Measurements from ENCODE around the gene CDK14.
"Not testable (repeated sequence)": the region's sequence is repeated elsewhere in the genome, so short reads cannot be mapped to it uniquely, and the experiment has no call there.

Gene CDK14

DNA sequence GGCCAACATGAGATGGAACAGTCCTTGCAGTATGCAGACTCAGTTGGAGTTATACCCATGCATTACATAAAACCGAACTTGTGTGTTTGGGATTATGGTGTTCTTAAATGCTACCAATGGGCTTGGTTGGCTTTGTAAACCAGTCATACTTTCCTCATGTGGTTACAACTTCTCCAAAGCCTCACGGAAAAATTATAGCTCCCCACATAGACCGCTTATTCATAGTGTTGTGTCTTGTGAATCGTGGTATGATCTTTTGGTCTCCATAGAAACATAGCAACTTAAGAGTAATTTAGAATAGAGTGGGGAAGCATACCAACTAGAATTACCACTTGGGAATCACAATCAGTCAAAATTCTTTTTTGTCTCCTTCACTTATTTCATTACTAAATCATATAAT, 555.8 kb downstream of the CDK14 start:
- Mint-ChIP-seq H3K36me3 (ENCODE audit: low read depth) (no peaks in the 10 kb centered on the region), H3K27me3 (no peaks in the 10 kb centered on the region), H3K4me3 (no peak overlapping the region), H3K4me1 (no peaks in the 10 kb centered on the region), H3K27ac (no peak overlapping the region), H3K9me3 (no peaks in the 10 kb centered on the region)
- DNase-seq (no peak), ATAC-seq (peak; percentile 63)

DNA sequence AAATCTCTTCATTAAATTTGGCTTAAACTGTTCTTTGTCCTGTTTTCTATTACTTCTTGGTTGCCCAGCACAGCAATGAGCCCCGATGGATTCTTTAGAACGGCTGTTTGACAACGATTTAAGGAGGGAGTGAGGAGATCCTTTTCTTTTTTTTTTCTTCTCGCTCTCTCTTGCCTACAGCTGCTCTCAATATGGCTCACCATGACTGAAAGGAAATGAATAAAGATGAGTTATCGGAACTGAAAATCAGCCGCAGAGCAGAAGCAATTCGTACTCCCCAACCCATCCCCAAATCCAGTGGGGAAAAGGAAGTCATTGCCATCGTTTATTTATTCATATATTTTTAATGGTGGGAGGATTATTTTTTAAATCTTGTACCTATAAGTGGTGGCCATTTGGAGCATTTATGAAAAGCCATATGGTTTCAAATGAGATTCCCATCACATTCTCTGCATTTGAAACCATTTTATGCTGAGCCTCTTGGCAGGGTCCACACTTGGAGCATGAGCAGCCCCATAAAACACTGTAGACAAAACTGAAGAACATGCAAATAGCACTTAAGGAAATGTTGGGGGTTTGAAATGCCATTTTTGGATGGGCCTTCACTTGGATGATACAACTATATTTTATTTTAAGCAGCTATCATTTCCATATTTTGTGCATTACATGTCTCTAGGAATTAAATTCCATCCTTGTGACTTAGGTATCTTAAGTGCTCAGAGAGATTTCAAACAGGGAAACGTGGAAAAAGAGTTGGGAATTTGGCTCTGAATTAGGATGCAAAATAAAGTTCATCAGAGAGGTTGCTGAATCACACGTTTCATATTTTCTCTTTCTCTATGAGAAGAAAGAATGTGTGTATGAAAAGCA, 560.4 kb downstream of the CDK14 start:
- Mint-ChIP-seq H3K4me3 (no peak overlapping the region), H3K9me3 (no peaks in the 10 kb centered on the region), H3K4me1 (no peaks in the 10 kb centered on the region), H3K36me3 (ENCODE audit: low read depth) (no peaks in the 10 kb centered on the region), H3K27ac (no peak overlapping the region), H3K27me3 (no peaks in the 10 kb centered on the region)
- DNase-seq: no peak
- ATAC-seq: no peak

DNA sequence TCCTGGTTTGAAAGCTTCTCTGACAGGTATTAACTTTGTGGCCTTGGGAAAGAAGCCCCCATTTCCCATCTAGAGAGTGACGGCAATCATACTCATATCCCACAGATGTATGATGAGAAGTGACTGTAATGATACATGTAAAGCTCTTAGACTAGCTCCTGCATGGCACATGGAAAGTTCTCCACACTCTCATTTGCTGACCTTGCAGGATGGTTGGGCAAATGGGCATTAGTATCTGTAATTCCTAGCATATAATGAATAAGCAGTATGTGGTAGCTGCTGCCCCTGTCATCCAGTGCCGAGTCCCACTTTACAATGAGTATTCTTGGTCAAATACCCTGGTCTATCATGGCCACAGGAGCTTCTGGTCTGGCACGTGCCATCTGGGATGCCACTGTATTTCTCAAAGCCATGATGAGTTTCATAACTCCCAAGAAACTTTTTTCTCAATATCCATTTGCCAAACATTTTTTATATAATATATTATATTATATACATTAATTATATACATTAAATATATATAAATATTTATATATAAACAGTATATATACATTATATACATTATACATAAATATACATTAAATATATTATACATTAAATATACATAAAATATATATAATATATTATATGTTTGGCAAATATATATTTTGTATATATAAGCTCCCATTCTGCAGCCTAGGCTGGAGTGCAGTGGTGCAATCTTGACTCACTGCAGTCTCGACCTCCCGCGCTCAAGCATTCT, 561.6 kb downstream of the CDK14 start:
- H3K36me3 Mint-ChIP-seq (ENCODE audit: low read depth): no peaks in the 10 kb centered on the region
- no peaks in the 10 kb centered on the region for H3K4me1 Mint-ChIP-seq
- no peak overlapping the region for H3K4me3 Mint-ChIP-seq
- DNase-seq: no peak
- no peaks in the 10 kb centered on the region for H3K9me3 Mint-ChIP-seq
- H3K27me3 Mint-ChIP-seq: no peaks in the 10 kb centered on the region
- H3K27ac Mint-ChIP-seq: no peak overlapping the region
- ATAC-seq: no peak

DNA sequence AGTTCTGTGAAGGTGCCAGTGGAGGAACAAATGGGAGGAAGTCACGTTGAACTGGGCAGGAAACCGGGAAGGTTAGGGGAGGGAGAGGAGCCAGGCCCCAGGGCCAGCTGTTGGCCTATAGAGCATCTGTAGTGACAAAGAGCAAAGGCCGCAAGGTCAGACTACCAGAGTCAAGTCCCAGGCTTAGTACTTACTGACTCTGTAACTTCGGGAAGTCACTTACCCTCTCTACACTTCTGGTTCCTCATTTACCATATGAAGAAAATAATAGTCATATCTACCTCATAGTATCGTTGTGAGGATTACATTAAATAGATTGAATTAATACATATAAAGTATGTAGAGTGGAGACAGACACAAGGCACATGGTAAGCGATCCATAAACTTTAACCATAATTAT, 566.3 kb downstream of the CDK14 start:
- H3K4me3 Mint-ChIP-seq: no peak overlapping the region
- no peak overlapping the region for H3K27ac Mint-ChIP-seq
- ATAC-seq: no peak
- no peak for DNase-seq
- H3K4me1 Mint-ChIP-seq: peaks cover 4% of the 10 kb centered on the region
- H3K27me3 Mint-ChIP-seq: no peaks in the 10 kb centered on the region
- no peaks in the 10 kb centered on the region for H3K9me3 Mint-ChIP-seq
- no peaks in the 10 kb centered on the region for H3K36me3 Mint-ChIP-seq (ENCODE audit: low read depth)

DNA sequence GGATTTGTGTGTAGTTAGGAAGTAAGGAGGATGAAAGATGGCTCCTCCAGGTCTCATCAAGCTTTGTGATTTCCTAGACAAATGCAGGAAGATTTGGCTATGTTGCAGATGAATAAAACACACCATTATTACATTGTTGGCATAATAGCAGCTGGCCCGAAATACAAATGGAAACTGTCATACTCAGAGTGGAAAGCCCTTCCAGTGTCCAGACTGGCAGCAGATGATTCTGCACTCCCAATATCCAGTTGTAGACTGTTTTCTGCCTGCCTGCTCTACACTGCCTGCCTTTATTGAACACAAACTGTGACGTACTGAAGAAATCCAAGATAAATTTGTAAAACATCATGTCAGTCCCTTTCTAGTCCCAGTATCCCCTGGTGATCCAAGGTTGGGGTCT, 568.4 kb downstream of the CDK14 start:
- ATAC-seq (no peak), DNase-seq (no peak)
- Mint-ChIP-seq H3K9me3 (no peaks in the 10 kb centered on the region), H3K27me3 (no peaks in the 10 kb centered on the region), H3K27ac (no peak overlapping the region), H3K4me3 (no peak overlapping the region), H3K4me1 (peaks cover 4% of the 10 kb centered on the region), H3K36me3 (ENCODE audit: low read depth) (no peaks in the 10 kb centered on the region)

DNA sequence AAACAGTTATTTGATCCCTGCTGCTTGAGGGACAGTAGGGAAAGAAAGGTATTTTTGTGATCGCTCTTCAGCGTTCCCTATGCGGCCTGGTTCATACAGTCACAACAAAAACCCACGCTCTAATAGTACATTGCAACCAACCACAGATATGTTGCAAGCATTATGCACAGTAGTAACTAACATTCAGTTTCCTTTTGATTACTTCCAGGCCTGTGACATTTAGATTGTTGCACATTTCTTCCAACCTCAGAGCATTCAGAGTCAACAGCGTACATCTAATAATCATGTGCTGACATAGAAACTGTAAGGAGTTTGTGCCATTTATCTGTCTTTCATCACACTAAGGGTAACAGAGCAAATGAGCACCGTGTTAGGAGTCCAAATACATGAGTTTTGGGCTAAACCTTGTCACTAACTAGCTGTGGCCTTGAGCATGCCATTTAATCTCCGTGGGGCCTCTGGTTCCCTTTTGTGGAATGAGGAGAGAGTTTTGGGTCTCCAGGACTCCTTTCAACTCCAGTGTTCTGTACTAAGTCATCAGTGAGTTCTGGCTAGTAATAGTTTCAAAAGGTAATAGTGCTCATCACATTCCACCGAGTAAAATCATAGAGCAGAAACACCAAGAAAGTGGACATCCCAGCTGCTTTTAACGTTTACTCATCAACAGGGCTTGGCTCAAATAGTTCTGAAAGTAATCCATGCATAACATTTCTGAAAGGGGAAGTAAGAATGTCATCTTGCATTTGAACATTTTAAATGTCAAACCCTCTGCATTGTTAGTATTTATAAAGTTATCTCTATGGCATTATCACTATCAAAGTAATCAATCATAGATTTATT, 569.1 kb downstream of the CDK14 start:
- ATAC-seq (no peak), DNase-seq (no peak)
- peaks cover 4% of the 10 kb centered on the region for H3K4me1 Mint-ChIP-seq
- no peak overlapping the region for H3K4me3 Mint-ChIP-seq
- no peaks in the 10 kb centered on the region for H3K27me3 Mint-ChIP-seq
- H3K27ac Mint-ChIP-seq: no peak overlapping the region
- no peaks in the 10 kb centered on the region for H3K36me3 Mint-ChIP-seq (ENCODE audit: low read depth)
- no peaks in the 10 kb centered on the region for H3K9me3 Mint-ChIP-seq

DNA sequence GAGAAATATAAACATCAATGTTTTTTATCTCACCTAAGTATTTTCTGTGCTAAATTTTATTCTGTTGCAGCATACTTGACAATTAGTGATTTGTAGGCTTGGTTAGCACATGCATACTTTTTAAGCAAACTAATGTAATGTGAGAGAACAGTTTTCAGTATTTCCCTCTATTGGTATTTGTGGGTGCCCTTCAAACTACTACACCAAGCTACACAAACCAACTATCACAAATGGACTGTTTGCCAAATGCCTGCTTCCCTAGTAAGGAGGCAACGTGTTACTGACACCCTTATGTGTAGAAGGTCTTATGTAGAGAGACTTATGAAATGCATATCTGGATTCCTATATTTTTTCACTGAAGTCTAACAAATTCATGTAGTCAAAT, 569.7 kb downstream of the CDK14 start:
- no peak for ATAC-seq
- H3K27me3 Mint-ChIP-seq: no peaks in the 10 kb centered on the region
- H3K27ac Mint-ChIP-seq: no peak overlapping the region
- peaks cover 4% of the 10 kb centered on the region for H3K4me1 Mint-ChIP-seq
- no peak overlapping the region for H3K4me3 Mint-ChIP-seq
- no peaks in the 10 kb centered on the region for H3K36me3 Mint-ChIP-seq (ENCODE audit: low read depth)
- no peaks in the 10 kb centered on the region for H3K9me3 Mint-ChIP-seq
- no peak for DNase-seq

DNA sequence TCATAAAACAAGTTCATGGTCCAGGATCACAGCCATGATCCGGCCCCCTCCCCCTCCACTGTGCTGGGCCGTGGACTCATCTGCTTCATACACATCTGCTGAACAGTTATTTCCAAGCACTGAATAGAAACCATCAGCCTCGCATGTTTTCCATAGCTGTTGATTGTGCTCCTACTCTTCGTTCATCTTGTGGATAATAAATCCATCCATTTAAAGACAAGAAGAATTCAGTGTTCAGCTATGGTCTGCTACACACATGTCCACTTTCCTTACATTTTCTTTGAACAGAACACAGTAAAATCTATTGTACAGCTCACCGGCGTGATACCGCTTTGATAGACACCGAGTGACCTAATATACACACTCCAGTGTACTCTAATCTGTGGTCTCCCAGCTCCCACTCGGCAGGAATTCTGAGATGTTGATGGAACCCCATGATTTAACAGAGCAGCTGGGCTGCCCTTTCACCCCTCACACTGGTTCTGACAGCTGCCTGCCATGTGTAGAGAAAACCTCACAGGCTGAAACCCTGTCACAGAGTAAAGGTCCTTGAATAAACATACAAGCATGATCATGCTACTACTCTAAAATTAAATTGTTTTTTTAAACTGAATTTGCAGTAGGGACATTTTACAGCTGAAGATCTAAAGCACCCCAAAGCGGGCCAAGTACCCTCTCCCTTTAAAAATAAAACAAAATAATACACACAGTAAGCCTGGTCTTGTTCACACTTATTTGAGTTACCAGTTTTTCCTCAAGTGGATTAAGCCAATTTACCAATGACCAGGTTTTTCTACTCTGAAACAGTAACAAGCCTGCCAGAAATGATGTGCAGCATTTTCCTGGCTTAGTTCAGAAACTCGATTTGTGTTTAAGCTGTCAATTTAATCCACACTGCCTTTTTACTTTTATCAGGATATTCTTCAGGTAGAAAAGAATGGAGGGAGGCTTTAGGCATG, 573.0 kb downstream of the CDK14 start:
- DNase-seq (no peak), ATAC-seq (no peak)
- Mint-ChIP-seq H3K36me3 (ENCODE audit: low read depth) (no peaks in the 10 kb centered on the region), H3K27ac (no peak overlapping the region), H3K4me3 (no peak overlapping the region), H3K9me3 (peaks cover 5% of the 10 kb centered on the region), H3K4me1 (peaks cover 4% of the 10 kb centered on the region), H3K27me3 (no peaks in the 10 kb centered on the region)

DNA sequence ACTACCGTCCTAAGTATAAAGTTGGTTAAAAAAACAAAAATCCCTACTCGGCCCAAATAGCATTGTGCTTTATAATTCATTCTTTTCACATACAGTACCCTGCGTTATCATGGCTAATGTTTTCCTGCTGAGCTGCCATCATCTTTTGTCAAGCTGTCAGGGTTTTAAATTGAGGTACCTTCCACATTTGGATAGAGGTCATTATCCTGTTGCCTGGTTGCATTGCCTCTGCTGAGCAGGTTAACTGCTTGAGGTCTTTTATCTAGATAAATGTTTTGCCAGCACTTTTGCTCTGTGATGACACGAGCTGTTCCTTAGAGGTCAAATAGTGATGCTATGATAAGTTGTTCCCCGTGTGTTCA, 573.7 kb downstream of the CDK14 start:
- Mint-ChIP-seq H3K36me3 (ENCODE audit: low read depth) (no peaks in the 10 kb centered on the region), H3K27me3 (no peaks in the 10 kb centered on the region), H3K4me3 (no peak overlapping the region), H3K27ac (no peak overlapping the region), H3K9me3 (peaks cover 5% of the 10 kb centered on the region), H3K4me1 (peaks cover 4% of the 10 kb centered on the region)
- ATAC-seq (no peak), DNase-seq (no peak)

DNA sequence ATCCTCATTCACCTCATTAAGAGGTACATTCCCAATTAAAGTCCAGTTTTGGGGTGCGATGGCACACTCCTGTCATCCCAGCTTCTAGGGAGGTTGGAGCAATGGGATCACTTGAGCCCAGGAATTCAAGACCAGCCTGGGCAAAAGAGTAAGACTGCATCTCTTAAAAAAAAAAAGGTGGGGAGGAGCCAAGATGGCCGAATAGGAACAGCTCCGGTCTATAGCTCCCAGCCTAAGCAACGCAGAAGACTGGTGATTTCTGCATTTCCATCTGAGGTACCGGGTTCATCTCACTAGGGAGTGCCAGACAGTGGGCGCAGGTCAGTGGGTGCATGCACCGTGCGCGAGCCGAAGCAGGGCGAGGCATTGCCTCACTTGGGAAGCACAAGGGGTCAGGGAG, 577.1 kb downstream of the CDK14 start:
- not testable (repeated sequence) for H3K4me1 Mint-ChIP-seq; H3K9me3 Mint-ChIP-seq; H3K36me3 Mint-ChIP-seq (ENCODE audit: low read depth); H3K4me3 Mint-ChIP-seq; ATAC-seq; H3K27me3 Mint-ChIP-seq; H3K27ac Mint-ChIP-seq; DNase-seq

DNA sequence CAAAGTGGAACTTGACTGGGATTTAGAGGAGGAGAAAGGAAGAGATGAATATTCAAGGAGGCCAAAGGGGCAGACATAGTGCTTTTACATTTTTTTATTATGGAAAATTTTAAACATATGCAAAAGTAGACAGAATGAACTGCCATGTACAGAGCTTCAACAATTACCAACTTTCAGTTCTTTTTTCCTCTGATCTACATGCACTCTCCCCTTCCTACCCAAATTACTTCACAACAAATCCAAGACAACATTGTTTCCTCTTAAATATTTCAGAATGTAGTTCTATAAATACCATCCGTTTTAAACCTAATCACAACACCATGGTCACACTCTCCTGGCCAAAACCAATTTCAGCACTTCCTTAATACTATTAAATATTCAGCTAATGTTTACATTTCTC, 584.6 kb downstream of the CDK14 start:
- H3K36me3 Mint-ChIP-seq (ENCODE audit: low read depth): no peaks in the 10 kb centered on the region
- no peaks in the 10 kb centered on the region for H3K4me1 Mint-ChIP-seq
- no peak overlapping the region for H3K4me3 Mint-ChIP-seq
- H3K27ac Mint-ChIP-seq: no peak overlapping the region
- ATAC-seq (no peak), DNase-seq (no peak)
- H3K9me3 Mint-ChIP-seq: no peaks in the 10 kb centered on the region
- H3K27me3 Mint-ChIP-seq: no peaks in the 10 kb centered on the region

DNA sequence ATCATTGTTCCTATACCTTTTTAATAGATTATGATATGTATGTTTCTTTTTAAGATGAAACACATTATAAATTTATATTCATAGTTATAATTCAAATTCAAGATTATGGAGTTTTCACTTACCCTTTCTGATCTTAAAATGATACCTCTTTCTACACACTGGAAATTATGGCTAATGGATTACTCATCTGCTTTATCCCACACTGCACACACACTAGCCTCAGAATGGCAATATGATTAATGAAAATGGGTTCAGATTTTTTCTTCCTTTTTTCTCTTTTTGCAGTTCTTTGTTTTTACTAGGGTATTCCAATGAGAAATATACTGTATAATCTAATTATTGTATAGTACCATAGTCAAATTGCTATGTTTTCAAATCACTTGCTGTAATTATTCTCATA, 585.8 kb downstream of the CDK14 start:
- no peaks in the 10 kb centered on the region for H3K36me3 Mint-ChIP-seq (ENCODE audit: low read depth)
- H3K27me3 Mint-ChIP-seq: no peaks in the 10 kb centered on the region
- H3K4me3 Mint-ChIP-seq: no peak overlapping the region
- no peaks in the 10 kb centered on the region for H3K9me3 Mint-ChIP-seq
- no peak overlapping the region for H3K27ac Mint-ChIP-seq
- no peak for DNase-seq
- no peak for ATAC-seq
- H3K4me1 Mint-ChIP-seq: no peaks in the 10 kb centered on the region

DNA sequence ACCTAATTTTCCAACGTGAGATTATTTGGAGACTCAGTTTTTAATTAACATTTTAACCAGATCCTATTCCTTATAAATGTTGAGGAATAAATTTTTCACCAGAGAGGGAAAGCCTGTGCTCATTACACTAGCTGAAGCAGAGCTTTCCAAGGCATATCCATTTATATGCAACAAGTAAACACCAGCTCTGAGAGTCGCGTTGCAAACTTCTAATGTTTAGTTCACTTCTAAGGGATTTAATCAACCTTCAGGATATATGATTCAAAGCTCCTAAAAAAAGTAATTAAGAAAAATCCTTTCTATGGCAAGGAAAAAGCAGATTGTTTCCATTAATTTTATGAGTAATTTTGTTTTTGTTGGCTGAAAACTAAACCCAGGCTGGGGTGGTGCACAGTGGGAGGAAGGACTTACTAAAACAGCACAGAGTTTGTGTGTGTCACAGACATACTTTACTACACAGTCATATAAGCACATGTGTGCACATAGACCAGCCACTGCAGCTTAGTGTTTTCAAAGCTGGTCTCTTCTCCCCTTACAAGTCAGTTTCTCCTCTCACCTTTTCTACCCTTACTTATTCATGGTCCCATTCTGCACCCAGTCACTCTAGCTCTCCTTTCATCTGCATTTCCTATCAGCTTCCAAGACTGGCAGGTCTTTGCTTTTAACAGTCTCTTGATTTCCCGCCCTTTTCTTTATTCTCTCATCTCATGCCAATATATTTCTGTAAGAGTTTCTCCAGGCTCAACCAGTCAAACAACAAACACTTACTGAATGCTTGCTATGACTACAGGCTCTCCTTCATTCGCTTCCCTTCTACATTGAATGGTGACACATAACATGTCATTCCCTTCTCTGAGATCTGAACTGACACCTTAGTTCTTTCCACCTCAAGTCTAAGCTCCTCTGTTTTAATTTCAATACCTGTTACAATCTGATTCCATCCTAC, 587.0 kb downstream of the CDK14 start:
- Mint-ChIP-seq H3K4me1 (no peaks in the 10 kb centered on the region), H3K27ac (no peak overlapping the region), H3K27me3 (no peaks in the 10 kb centered on the region), H3K36me3 (ENCODE audit: low read depth) (no peaks in the 10 kb centered on the region), H3K9me3 (peaks cover 3% of the 10 kb centered on the region), H3K4me3 (no peak overlapping the region)
- no peak for DNase-seq
- ATAC-seq: no peak
